WTC11 (cell line): Measurements from ENCODE around the gene IFRD2.

Experiments
- CBFB ChIP-seq: sonication (generic); formaldehyde crosslinking; IDR thresholded peaks from 2 replicates; pipeline ENCODE4 v1.8.1; 2022; ENCODE audit warnings: mild to moderate bottlenecking, low read depth, missing genetic modification reagents
- CREB1 ChIP-seq: sonication (generic); formaldehyde crosslinking; IDR thresholded peaks from 2 replicates; pipeline ENCODE4 v1.8.0; 2023; ENCODE audit warnings: mild to moderate bottlenecking, missing genetic modification reagents
- JUN ChIP-seq: sonication (generic); formaldehyde crosslinking; IDR thresholded peaks from 2 replicates; pipeline ENCODE4 v1.8.0; 2023; ENCODE audit warnings: mild to moderate bottlenecking, missing genetic modification reagents
- NR2C2 ChIP-seq: sonication (generic); formaldehyde crosslinking; IDR thresholded peaks from 2 replicates; pipeline ENCODE4 v1.8.0; 2022; ENCODE audit warnings: mild to moderate bottlenecking, missing genetic modification reagents
- NR3C1 ChIP-seq: sonication (generic); formaldehyde crosslinking; conservative IDR thresholded peaks from 2 replicates; pipeline ENCODE4 v1.8.1; 2023; ENCODE audit warnings: low read depth, mild to moderate bottlenecking, missing genetic modification reagents
- OVOL2 ChIP-seq: fragments of 250-450 bp; sonication (Bioruptor Pico); IDR thresholded peaks from 2 replicates; pipeline ENCODE4 v1.9.0; 2021; ENCODE audit warnings: mild to moderate bottlenecking, borderline replicate concordance
- RORB ChIP-seq: fragments of 250-450 bp; sonication (Bioruptor Pico); IDR thresholded peaks from 2 replicates; pipeline ENCODE4 v1.9.0; 2021; ENCODE audit warnings: mild to moderate bottlenecking
- ZNF416 ChIP-seq: fragments of 250-450 bp; sonication (Bioruptor Pico); IDR thresholded peaks from 2 replicates; pipeline ENCODE4 v1.9.0; 2021; ENCODE audit warnings: mild to moderate bottlenecking, inconsistent platforms
- ZNF423 ChIP-seq: fragments of 250-450 bp; sonication (Bioruptor Pico); IDR thresholded peaks from 2 replicates; pipeline ENCODE4 v2.1.2; 2022; ENCODE audit warnings: mild to moderate bottlenecking, moderate library complexity
- TF ChIP-seq, protein P1 (sequence below): fragments of 200-600 bp; IDR thresholded peaks from 2 replicates; pipeline ENCODE4 v1.8.0; 2022; ENCODE audit warnings: antibody characterized with exemption

DNA sequence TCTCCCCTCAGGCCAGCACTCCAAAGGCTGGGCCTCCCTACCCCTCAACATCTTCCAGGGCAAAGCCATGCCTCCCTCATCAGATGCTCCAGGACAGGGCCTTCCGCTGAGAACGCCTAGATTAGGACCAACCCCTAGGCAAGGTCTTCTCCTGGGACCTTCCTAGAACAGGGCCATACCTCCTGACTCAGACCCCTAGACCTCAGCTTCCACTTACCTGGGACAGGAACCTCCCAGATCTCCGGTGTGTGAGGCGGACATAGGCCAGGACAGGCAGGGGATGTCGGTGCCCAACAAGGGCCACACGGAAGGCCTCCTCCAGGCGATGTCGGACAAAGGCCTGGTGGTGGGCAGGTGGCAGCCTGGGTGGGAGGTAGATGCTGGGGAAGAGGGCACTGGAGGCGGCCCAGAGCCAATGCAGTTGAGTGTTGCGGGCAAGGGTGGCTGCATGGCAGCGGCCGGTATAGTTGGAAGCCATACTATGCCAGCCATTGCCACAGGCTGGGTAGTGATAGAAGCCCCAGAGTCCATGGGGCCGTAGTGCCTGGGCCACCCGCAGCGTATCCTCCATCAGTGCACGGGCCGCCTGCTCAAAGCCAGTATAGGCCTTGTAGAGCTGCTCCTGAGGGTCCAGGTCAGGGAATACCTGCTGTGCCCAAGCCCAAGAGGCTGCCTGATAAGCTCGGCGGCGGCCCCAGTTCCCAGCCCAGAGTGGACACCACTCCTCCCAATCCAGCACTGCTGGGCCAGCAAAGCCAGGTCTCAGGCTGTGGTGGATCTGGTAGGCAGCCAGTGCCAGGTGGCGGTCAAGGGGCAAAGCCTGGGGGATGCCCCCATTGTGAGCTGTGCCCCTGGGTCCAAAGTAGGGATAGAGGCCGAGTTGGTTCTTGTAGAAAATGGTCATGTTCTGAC, 2.5 kb upstream of the IFRD2 start:
- TF ChIP-seq, protein P1, sequence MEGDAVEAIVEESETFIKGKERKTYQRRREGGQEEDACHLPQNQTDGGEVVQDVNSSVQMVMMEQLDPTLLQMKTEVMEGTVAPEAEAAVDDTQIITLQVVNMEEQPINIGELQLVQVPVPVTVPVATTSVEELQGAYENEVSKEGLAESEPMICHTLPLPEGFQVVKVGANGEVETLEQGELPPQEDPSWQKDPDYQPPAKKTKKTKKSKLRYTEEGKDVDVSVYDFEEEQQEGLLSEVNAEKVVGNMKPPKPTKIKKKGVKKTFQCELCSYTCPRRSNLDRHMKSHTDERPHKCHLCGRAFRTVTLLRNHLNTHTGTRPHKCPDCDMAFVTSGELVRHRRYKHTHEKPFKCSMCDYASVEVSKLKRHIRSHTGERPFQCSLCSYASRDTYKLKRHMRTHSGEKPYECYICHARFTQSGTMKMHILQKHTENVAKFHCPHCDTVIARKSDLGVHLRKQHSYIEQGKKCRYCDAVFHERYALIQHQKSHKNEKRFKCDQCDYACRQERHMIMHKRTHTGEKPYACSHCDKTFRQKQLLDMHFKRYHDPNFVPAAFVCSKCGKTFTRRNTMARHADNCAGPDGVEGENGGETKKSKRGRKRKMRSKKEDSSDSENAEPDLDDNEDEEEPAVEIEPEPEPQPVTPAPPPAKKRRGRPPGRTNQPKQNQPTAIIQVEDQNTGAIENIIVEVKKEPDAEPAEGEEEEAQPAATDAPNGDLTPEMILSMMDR: no peak
- TF ChIP-seq NR2C2 (CRISPR knock-in tag) (no peak), NR3C1 (CRISPR knock-in tag) (no peak), OVOL2 (CRISPR knock-in tag) (no peak), ZNF423 (CRISPR knock-in tag) (no peak), RORB (CRISPR knock-in tag) (no peak), ZNF416 (CRISPR knock-in tag) (no peak), JUN (CRISPR knock-in tag) (no peak), CBFB (CRISPR knock-in tag) (no peak), CREB1 (CRISPR knock-in tag) (no peak)
